LNCaP clone FGC (cell line): ENCODE measurements around the gene GDPD4.

Experiments used
- DNase-seq: peaks from one replicate; pipeline ENCODE4 v3.0.0-alpha.2; 2011; ENCODE audit warnings: low read depth
- H3K4me3 ChIP-seq: 2 replicates; pipeline ENCODE4 v1.5.1; 2011; ENCODE audit warnings: mild to moderate bottlenecking, low read depth, low read length, control low read depth
- TF ChIP-seq, protein P1 (sequence below): IDR thresholded peaks from 2 replicates; pipeline ENCODE4 v1.5.1; 2012; ENCODE audit warnings: mild to moderate bottlenecking; ENCODE audit not compliant: control insufficient read depth, insufficient read depth; ENCODE audit errors: extremely low read depth

GDPD4 gene

DNA sequence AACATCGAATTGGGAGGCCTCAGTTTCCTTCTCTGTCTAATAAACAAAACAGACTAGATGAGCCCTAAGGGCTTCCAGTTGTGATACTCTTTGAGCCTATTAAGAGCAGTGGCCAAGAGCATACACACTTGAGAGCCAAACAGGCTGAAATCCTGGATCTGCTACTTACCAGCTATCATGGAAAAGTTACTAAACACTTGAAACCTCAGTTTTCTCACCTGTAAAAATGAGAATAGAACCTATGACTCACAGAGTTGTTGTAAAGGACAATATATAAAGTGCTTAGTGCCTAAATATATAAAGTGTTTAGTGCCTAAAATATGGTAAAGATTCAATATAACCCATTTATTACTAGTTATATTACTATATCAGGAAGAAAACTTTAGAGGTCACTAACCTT, 23.7 kb upstream of the GDPD4 start:
- H3K4me3 ChIP-seq, result no peak overlapping the region
- no peak for DNase-seq
- TF ChIP-seq, protein P1, sequence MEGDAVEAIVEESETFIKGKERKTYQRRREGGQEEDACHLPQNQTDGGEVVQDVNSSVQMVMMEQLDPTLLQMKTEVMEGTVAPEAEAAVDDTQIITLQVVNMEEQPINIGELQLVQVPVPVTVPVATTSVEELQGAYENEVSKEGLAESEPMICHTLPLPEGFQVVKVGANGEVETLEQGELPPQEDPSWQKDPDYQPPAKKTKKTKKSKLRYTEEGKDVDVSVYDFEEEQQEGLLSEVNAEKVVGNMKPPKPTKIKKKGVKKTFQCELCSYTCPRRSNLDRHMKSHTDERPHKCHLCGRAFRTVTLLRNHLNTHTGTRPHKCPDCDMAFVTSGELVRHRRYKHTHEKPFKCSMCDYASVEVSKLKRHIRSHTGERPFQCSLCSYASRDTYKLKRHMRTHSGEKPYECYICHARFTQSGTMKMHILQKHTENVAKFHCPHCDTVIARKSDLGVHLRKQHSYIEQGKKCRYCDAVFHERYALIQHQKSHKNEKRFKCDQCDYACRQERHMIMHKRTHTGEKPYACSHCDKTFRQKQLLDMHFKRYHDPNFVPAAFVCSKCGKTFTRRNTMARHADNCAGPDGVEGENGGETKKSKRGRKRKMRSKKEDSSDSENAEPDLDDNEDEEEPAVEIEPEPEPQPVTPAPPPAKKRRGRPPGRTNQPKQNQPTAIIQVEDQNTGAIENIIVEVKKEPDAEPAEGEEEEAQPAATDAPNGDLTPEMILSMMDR, result no peak

DNA sequence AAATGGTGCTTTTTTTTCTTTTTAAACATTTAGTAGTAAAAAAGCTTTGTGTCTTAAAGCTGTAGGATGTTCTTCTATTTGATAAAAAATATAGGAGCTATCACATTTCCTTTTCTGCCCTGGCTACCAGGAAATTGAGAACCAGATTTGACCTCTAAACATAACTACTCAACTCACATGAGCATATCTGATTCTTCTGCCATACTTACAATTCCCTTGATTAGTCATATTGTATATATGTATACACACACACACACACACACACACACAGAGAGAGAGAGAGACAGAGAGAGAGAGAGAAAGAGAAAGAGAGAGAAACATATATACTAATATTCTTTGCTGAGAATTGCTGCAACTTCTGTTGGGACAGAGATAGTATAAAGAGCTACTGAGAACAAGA, 23.0 kb upstream of the GDPD4 start:
- DNase-seq, result no peak
- TF ChIP-seq, protein P1, result no peak
- no peak overlapping the region for H3K4me3 ChIP-seq

DNA sequence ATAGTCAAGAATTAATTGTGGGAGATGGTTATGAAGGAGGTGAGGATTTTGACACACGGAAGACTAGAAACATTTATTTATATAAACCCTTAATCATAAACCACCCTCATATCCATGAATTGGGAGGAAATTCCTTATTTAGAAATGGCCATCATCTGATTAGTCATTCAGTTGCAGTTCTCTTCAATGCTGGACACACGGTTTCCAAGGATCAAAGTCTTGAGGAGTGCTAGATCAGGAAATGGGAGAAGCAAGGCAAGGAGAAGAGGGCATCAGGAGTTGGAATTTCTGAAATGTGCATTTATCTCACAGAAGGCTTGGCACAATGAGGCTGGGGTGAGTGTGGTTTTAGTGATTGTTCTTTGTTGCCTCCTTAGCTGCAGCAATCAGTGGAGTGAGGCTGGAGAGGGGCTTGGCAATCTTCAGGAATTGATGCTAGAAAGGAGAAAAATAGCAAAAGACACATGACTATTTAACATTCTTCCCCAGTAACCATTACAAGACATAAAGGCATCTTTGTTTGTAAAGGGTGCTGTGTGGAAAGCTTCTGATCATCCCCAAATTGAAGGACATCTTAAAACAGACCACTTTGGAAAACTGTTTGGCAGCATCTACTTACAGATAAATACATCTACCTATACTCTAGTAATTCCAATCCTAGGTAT, 21.6 kb upstream of the GDPD4 start:
- TF ChIP-seq, protein P1, result no peak
- H3K4me3 ChIP-seq, result no peak overlapping the region
- DNase-seq, result no peak

DNA sequence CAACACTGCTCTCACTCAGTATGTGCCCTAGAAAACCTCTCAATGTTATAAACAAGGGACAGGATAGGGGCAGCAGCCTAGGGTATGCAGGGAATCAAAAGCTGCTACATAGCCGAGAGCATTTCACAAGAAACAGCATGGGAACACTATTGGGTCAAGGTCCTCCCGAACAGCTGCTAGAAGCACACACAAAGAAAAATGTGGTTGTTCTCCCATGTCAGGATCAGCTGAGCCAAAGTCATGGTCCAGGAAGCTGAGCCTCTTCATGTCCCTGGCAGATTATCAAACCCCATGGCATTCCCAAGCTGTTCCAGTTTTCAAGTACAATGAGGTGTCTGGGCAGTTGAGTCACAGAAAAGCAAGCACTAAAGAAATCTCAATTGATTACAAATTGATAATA, 21.0 kb upstream of the GDPD4 start:
- TF ChIP-seq, protein P1, result no peak
- no peak for DNase-seq
- H3K4me3 ChIP-seq, result no peak overlapping the region

DNA sequence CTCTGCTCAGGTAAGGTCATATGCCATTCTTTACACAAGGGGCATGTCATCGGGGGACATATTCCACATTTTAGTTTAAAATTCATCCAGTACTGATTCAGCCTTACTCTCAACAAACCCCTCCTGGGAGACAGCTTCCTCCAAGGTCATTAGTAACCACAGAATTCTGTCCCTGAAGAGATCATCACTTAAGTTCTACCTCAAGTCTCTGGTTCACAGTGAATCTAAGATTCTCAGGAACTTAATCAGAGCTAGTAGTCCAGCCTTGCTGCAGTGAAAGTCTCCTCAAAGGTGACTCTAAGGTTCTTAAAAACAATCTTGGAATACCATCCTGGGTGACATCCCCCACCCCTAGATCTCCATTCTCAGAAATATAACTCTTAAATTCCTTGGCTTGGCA, 18.9 kb upstream of the GDPD4 start:
- DNase-seq, result no peak

DNA sequence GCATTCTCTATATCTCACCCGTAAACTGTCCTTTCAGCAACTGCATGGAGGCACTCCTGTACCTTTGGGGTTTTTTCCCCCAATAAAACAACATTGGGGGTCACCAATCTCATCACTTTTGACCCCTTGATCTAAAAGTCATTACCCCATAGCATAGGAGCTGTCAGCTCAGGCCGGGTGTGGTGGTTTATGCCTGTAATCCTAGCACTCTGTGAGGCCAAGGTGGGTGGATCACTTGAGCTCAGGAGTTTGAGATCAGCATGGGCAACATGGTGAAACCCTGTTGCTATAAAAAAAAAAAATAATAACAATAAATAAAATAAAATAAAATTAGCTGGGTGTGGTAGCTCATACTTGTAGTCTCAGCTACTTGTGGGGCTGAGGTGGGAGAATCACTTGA, 17.1 kb upstream of the GDPD4 start:
- TF ChIP-seq, protein P1, result no peak
- DNase-seq, result no peak
- H3K4me3 ChIP-seq, result no peak overlapping the region

More for the DNA sequence above, 18.9 kb upstream of the GDPD4 start:
- TF ChIP-seq, protein P1, result no peak
- H3K4me3 ChIP-seq, result no peak overlapping the region

DNA sequence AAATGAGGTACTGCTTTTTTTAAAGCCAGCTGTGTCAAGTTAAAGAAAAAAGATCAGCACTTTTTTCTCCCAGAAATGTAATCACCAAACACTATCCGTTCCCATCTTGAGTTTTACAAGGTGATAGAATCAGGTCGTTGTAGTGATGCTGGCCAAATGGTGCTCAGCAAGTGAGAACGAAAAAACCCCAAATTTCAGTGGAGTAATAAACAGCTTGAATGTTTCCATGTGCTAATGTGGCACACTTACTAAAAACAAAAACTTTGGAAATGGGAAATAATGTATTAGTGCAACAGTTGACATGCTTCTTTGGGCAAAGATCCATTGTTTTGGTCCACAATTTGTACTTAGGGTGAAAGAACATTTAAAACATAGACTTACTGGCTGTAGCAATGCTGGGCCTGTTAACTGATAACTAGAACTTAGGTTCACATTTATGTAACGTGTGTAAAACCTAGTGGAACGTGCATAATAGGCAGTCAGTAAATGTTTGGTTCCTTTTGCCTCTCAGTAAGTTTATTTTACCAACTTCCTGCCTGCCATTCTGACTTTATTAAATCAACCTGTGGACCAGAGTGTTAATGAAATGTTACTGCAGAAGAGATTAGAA, 15.4 kb upstream of the GDPD4 start:
- H3K4me3 ChIP-seq, result no peak overlapping the region
- TF ChIP-seq, protein P1, result no peak
- no peak for DNase-seq
